ENCODE results near the gene PGAM4.
"Not testable (repeated sequence)": the region's sequence is repeated elsewhere in the genome, so short reads cannot be mapped to it uniquely, and the experiment has no call there.

PGAM4 gene

DNA sequence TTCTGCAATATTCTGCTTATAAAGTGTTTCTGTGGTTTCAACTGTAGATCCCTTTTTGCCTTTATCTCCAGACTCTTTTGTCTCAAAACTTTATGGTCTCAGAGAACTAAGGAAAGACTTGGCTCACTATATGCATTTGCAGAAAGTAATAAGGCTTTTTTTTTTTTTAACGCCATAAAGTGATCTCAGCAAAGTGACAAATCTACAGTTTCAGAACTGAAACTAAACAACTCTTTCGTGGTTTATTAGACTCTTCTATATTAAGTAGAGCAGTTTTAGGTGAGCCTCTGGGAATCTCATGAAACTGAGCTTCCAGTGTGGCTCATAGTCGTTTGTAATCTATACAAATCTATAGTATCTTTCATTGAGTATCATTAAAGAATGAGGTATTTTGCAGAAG is 43.7 kb downstream of the PGAM4 start:
- no peak for DNase-seq (ENCODE audit: low read depth in 2 of 2)

DNA sequence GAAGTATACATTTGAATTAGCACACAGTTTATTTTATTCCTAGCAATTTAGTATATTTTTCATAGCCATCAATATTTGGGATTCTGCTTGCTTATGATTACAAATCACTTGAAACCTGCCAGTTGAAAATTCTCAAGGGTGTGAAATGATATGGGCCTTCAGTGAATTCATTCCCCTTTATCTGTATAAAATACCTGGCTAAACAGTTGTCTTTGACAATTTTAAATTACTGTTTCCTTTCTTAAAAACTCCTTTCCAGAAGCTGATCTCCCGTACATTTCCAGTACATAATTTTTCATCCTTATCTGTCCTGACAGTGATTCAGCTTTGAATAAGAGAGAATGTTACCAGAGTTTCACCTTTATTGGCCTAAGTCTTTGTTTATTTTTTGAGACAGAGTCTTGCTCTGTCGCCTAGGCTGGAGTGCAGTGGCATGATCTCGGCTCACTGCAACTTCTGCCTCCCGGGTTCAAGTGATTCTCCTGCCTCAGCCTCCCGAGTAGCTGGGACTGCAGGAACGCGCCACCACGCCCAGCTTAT is 45.0 kb downstream of the PGAM4 start:
- DNase-seq (ENCODE audit: low read depth in 2 of 2), result no peak

- no peak for DNase-seq (ENCODE audit: low read depth in 2 of 2)
Measured at GRCh38 chrX:77922787-77923186, 46.7 kb downstream of the PGAM4 start.

GRCh38 chrX:77919370-77919769 is 50.1 kb downstream of the PGAM4 start:
- DNase-seq (ENCODE audit: low read depth in 2 of 2), result not testable (repeated sequence)

GRCh38 chrX:77918568-77918967 is 50.9 kb downstream of the PGAM4 start:
- DNase-seq (ENCODE audit: low read depth in 2 of 2), result no peak
